Endothelial cell of umbilical vein (primary cell): ENCODE measurements around the gene CHST11. TPM values are rescaled to one million over a fixed set of nuclear protein-coding genes. Genes with fewer than 3 reads are reported as not detected.

Experiments
- BruUV-seq: library from RNA; stranded (reverse); fragments of 400-500 nt; replicated peaks from 2 replicates; lab custom pipeline; 2021; lab: Mats Ljungman, UMichigan
- CTCF ChIA-PET: fragments of 300-600, 350-600 bp; sonication (Branson Sonifier 250); formaldehyde crosslinking; loops from one replicate; lab custom pipeline; 2021; ENCODE audit warnings: antibody characterized with exemption, inconsistent platforms; lab: Charles Lee
- POLR2A ChIA-PET: fragments of 300-600, 350-600 bp; sonication (Branson Sonifier 250); formaldehyde crosslinking; loops from one replicate; lab custom pipeline; 2021; ENCODE audit warnings: antibody characterized with exemption, inconsistent platforms; lab: Charles Lee
- DNase-seq: peaks from one replicate; pipeline ENCODE4 v3.0.0-alpha.2; 2011; ENCODE audit warnings: low read depth, low spot score
- FAIRE-seq: peaks from 2 replicates; lab custom pipeline; 2011; peaks lifted over from hg19 to GRCh38; lab: Jason Lieb, UNC
- H2AFZ ChIP-seq: 2 replicates; pipeline ENCODE4 v1.6.0; 2012; ENCODE audit warnings: low read depth, low read length, control low read depth, inconsistent platforms
- H3K27ac ChIP-seq: 2 replicates; pipeline ENCODE4 v1.5.1; 2011; ENCODE audit warnings: low read depth, mild to moderate bottlenecking, control low read depth, low read length, moderate library complexity; ENCODE audit not compliant: insufficient read depth
- H3K27me3 ChIP-seq, 2 experiments: 2 replicates each; pipeline versions ENCODE4 v1.6.0 to v1.6.1; 2011; ENCODE audit warnings: low read length in 2 of 2, mixed read lengths in 1 of 2; ENCODE audit not compliant: control insufficient read depth in 2 of 2, insufficient read depth in 2 of 2
- H3K36me3 ChIP-seq, 2 experiments: 2 replicates in 1 of 2; 3 replicates in 1 of 2; pipeline ENCODE4 v1.5.1; 2011; ENCODE audit warnings: low read length in 2 of 2, mild to moderate bottlenecking in 1 of 2, moderate library complexity in 1 of 2; ENCODE audit not compliant: control insufficient read depth in 2 of 2, insufficient read depth in 2 of 2; ENCODE audit errors: extremely low read depth in 1 of 2
- H3K4me1 ChIP-seq: 3 replicates; pipeline ENCODE4 v1.5.1; 2011; ENCODE audit warnings: mild to moderate bottlenecking, low read length; ENCODE audit not compliant: control insufficient read depth, insufficient read depth; ENCODE audit errors: extremely low read depth
- H3K4me2 ChIP-seq: 2 replicates; pipeline ENCODE4 v1.6.1; 2011; ENCODE audit warnings: low read length, control low read depth, mixed read lengths; ENCODE audit not compliant: insufficient read depth
- H3K4me3 ChIP-seq, 3 experiments: fragments of 200-600 bp in 1 of 3; sonication (generic), shearing (Covaris generic) in 1 of 3; replicated peaks in 1 of 3; 2 replicates each; pipeline ENCODE4 v1.5.1; 2011 to 2016; ENCODE audit warnings: control low read depth in 3 of 3, low read length in 3 of 3, mild to moderate bottlenecking in 2 of 3, inconsistent platforms in 1 of 3, low read depth in 1 of 3, moderate library complexity in 1 of 3; ENCODE audit not compliant: insufficient read depth in 1 of 3
- H3K79me2 ChIP-seq: 2 replicates; pipeline ENCODE4 v1.6.0; 2012; ENCODE audit warnings: low read length, inconsistent platforms; ENCODE audit not compliant: control insufficient read depth, insufficient read depth
- H3K9ac ChIP-seq: replicated peaks from 2 replicates; pipeline ENCODE3; 2011; ENCODE audit warnings: low read length, control low read depth; ENCODE audit not compliant: insufficient read depth; ENCODE audit errors: extremely low read depth
- H3K9me1 ChIP-seq: replicated peaks from 3 replicates; pipeline ENCODE4 v1.6.0; 2011; ENCODE audit warnings: mild to moderate bottlenecking, low read length; ENCODE audit not compliant: control insufficient read depth, insufficient read depth; ENCODE audit errors: extremely low read depth
- H3K9me3 ChIP-seq: replicated peaks from 2 replicates; pipeline ENCODE4 v1.5.1; 2012; ENCODE audit warnings: low read length, inconsistent platforms; ENCODE audit not compliant: control insufficient read depth, insufficient read depth
- H4K20me1 ChIP-seq: replicated peaks from 2 replicates; pipeline ENCODE3; 2011; ENCODE audit warnings: mild to moderate bottlenecking, low read length; ENCODE audit not compliant: control insufficient read depth, insufficient read depth; ENCODE audit errors: extremely low read depth
- EZH2 ChIP-seq: IDR thresholded peaks from 2 replicates; pipeline ENCODE4 v1.6.1; 2012; ENCODE audit warnings: borderline replicate concordance, low read depth, mild to moderate bottlenecking, moderate library complexity, low read length, inconsistent platforms; ENCODE audit not compliant: severe bottlenecking
- FOS ChIP-seq: IDR thresholded peaks from 2 replicates; pipeline ENCODE4 v1.6.1; 2011; ENCODE audit warnings: mild to moderate bottlenecking, low read length, moderate library complexity, borderline replicate concordance; ENCODE audit not compliant: insufficient read depth
- GATA2 ChIP-seq: IDR thresholded peaks from 2 replicates; pipeline ENCODE4 v1.7.0; 2011; ENCODE audit warnings: low read depth, mild to moderate bottlenecking, moderate library complexity, mixed read lengths, low read length; ENCODE audit not compliant: insufficient read length, insufficient read depth
- JUN ChIP-seq: IDR thresholded peaks from 2 replicates; pipeline ENCODE4 v1.6.1; 2011; ENCODE audit warnings: borderline replicate concordance, low read depth; ENCODE audit not compliant: insufficient read length, insufficient read depth
- MYC ChIP-seq: IDR thresholded peaks from one replicate; pipeline ENCODE4 v1.6.1; 2011; ENCODE audit warnings: mild to moderate bottlenecking, low read depth, low read length
- POLR2A ChIP-seq: IDR thresholded peaks from 2 replicates; pipeline ENCODE4 v1.6.1; 2012; ENCODE audit warnings: low read depth, mild to moderate bottlenecking, control low read depth, low read length
- POLR2AphosphoS5 ChIP-seq: IDR thresholded peaks from 2 replicates; pipeline ENCODE4 v1.6.1; 2012; ENCODE audit warnings: low read depth, mild to moderate bottlenecking, control low read depth, low read length, moderate library complexity; ENCODE audit not compliant: insufficient read depth
- dilution Hi-C: fragments of 300-500 bp; cut with MboI; formaldehyde crosslinking; loops from one replicate; pipeline ENCODE4 v1.15.0; 2019; ENCODE audit warnings: low sequenced_read_pairs; ENCODE audit not compliant: extremely low pct_ligation_motif_present
- intact Hi-C: fragments of 100-400 bp; cut with micrococcal nuclease; formaldehyde crosslinking; loops from one replicate; pipeline ENCODE4 v1.10.0; 2022
- polyA plus RNA-seq, 4 experiments: library from polyadenylated mRNA; depleted of rRNA in 3 of 4; stranded (reverse) in 3 of 4; unstranded in 1 of 4; fragments of >200 nt; gene quantifications; 2 replicates each; pipeline versions ENCODE4 v1.2.1 to v1.2.3, GENCODE V29; 2011 to 2012; ENCODE audit warnings: missing spikeins in 1 of 4
- total RNA-seq: library from RNA; stranded (reverse); gene quantifications from 2 replicates; pipeline ENCODE4 v1.2.3, GENCODE V29; 2021
- TF ChIP-seq, protein P1 (sequence below): IDR thresholded peaks from 2 replicates; pipeline ENCODE4 v1.6.1; 2011; ENCODE audit not compliant: insufficient read depth, insufficient read length
- TF ChIP-seq, protein P2 (sequence below), 2 donors: IDR thresholded peaks; 1 replicate in 1 of 2; 2 replicates in 1 of 2; pipeline ENCODE4 v1.5.1; 2011; ENCODE audit warnings: low read length in 2 of 2, mild to moderate bottlenecking in 2 of 2, moderate library complexity in 2 of 2, control low read depth in 1 of 2, inconsistent platforms in 1 of 2, low read depth in 1 of 2; ENCODE audit not compliant: insufficient read depth in 1 of 2; ENCODE audit errors: extremely low read depth in 1 of 2

CHST11 gene
- total and polyA plus RNA-seq, 2 donors (not counting 3 experiments of a cell fraction or from before 2014, with no cell fraction given): 19.7 to 20.9 TPM

DNA sequence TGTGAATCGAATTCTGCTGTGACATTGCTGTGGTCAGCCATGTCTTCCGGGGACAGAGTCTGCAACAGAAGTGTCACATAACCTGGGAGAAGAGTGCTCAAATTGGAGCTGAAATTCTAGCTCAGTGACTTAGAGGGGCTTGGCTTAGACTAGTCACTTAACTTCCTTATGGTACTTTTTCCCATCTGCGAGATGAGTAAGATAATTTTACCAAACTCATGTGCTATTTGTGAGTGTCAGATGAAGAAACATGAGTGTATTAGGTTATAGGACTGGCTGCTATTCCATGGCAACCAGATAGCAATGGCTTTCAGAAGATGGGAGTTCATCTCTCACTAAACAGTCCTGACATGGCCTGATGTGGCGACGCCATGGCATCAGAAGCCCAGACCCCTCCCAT, 104.1 kb downstream of the CHST11 start:
- CTCF ChIA-PET: interaction anchor here (1.1 kb wide), 1 partner anchor 179 kb away, joined by 3 read pairs; no protein-coding TSS in a partner anchor
- H3K9me3 ChIP-seq: no peaks in the 10 kb centered on the region
- no peak overlapping the region for H3K4me2 ChIP-seq
- no peaks in the 10 kb centered on the region for H3K36me3 ChIP-seq
- intact Hi-C loops (no loop called here), dilution Hi-C loops (no loop called here)
- H3K4me3 ChIP-seq: no peak overlapping the region
- H3K27me3 ChIP-seq: no peaks in the 10 kb centered on the region
- H3K9ac ChIP-seq: no peak overlapping the region
- TF ChIP-seq FOS (no peak), POLR2A (no peak), GATA2 (no peak), EZH2 (no peak), POLR2AphosphoS5 (no peak), MYC (no peak), JUN (no peak)
- TF ChIP-seq, protein P1, sequence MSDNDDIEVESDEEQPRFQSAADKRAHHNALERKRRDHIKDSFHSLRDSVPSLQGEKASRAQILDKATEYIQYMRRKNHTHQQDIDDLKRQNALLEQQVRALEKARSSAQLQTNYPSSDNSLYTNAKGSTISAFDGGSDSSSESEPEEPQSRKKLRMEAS: no peak
- TF ChIP-seq, protein P2, sequence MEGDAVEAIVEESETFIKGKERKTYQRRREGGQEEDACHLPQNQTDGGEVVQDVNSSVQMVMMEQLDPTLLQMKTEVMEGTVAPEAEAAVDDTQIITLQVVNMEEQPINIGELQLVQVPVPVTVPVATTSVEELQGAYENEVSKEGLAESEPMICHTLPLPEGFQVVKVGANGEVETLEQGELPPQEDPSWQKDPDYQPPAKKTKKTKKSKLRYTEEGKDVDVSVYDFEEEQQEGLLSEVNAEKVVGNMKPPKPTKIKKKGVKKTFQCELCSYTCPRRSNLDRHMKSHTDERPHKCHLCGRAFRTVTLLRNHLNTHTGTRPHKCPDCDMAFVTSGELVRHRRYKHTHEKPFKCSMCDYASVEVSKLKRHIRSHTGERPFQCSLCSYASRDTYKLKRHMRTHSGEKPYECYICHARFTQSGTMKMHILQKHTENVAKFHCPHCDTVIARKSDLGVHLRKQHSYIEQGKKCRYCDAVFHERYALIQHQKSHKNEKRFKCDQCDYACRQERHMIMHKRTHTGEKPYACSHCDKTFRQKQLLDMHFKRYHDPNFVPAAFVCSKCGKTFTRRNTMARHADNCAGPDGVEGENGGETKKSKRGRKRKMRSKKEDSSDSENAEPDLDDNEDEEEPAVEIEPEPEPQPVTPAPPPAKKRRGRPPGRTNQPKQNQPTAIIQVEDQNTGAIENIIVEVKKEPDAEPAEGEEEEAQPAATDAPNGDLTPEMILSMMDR (IDR thresholded peaks at IDR 0.05; ENCODE audit: extremely low read depth in 1 of 2, insufficient read depth in 1 of 2, low read depth in 1 of 2, low read length in 2 of 2): no peak
- H3K27ac ChIP-seq: no peak overlapping the region
- H3K79me2 ChIP-seq: no peaks in the 10 kb centered on the region
- POLR2A ChIA-PET: no interaction called here
- no peak overlapping the region for H2AFZ ChIP-seq
- no peaks in the 10 kb centered on the region for H3K4me1 ChIP-seq
- DNase-seq (no peak), FAIRE-seq (no peak)
- H4K20me1 ChIP-seq: no peaks in the 10 kb centered on the region
- no peaks in the 10 kb centered on the region for H3K9me1 ChIP-seq
- BruUV-seq: no TSS peak
